Stomach (tissue), 9 donors: ENCODE data around the gene AATF. TPM values are rescaled to one million over a fixed set of nuclear protein-coding genes. Genes with fewer than 3 reads are reported as not detected.

Experiments used
- DNase-seq, 2 donors: peaks; one replicate each; pipeline versions ENCODE4 v3.0.0 to v3.0.0-alpha.2; 2013 to 2019
- H3K27ac ChIP-seq, 5 donors: fragments of 200-600 bp in 4 of 5; sonication (generic) in 4 of 5; one replicate each; pipeline ENCODE4 v1.5.1; 2013 to 2019; ENCODE audit warnings: mild to moderate bottlenecking in 1 of 5, moderate library complexity in 1 of 5
- H3K27me3 ChIP-seq, 3 donors: fragments of 200-600 bp; sonication (generic); one replicate each; pipeline ENCODE4 v1.5.1; 2017 to 2019; ENCODE audit warnings: mixed run types in 1 of 3
- H3K36me3 ChIP-seq, 4 donors: fragments of 200-600 bp; sonication (generic); 1 replicate in 3 of 4; 2 replicates in 1 of 4; pipeline ENCODE4 v1.5.1; 2016 to 2019
- H3K4me1 ChIP-seq, 4 donors: fragments of 200-600 bp; sonication (generic); one replicate each; pipeline ENCODE4 v1.5.1; 2016 to 2019
- H3K4me3 ChIP-seq, 4 donors: fragments of 200-600 bp; sonication (generic) in 3 of 4; one replicate each; pipeline ENCODE4 v1.5.1; 2016 to 2019; ENCODE audit warnings: mild to moderate bottlenecking in 1 of 4
- H3K9me3 ChIP-seq, 4 donors: fragments of 200-600 bp; sonication (generic); one replicate each; pipeline ENCODE4 v1.5.1; 2016 to 2019
- EP300 ChIP-seq: sonication (generic); formaldehyde crosslinking; IDR thresholded peaks from one replicate; pipeline ENCODE4 v1.6.1; 2017; ENCODE audit warnings: antibody characterized with exemption
- POLR2A ChIP-seq, 4 donors: fragments of 450-650 bp; IDR thresholded peaks; one replicate each; pipeline ENCODE4 v1.6.1; 2016; ENCODE audit warnings: antibody characterized with exemption in 4 of 4, control low read depth in 2 of 4, mild to moderate bottlenecking in 1 of 4, moderate library complexity in 1 of 4
- POLR2AphosphoS5 ChIP-seq, 3 donors: sonication (generic); formaldehyde crosslinking; IDR thresholded peaks; one replicate each; pipeline ENCODE4 v1.6.1; 2016; ENCODE audit warnings: antibody characterized with exemption in 3 of 3
- WGBS, 5 donors: extraction: QIAGEN DNeasy Blood & Tissue Kit in 3 of 5; methylation state at CpG; one replicate each; pipeline versions ENCODE4 v1.1.5 to v1.1.7; 2013 to 2018; 5-methylcytosine and 5-hydroxymethylcytosine counted together
- intact Hi-C: fragments of 100-400 bp; cut with DNase I; formaldehyde crosslinking; loops from one replicate; pipeline ENCODE4 v1.15.1; 2023; ENCODE audit warnings: low total_unique reads
- polyA plus RNA-seq, 3 donors: library from polyadenylated mRNA; stranded (reverse); fragments of 200-250 nt; gene quantifications; one replicate each; pipeline ENCODE4 v1.2.3, GENCODE V29; 2013
- total RNA-seq, 5 donors: library from RNA; depleted of rRNA; stranded (reverse); fragments of >200 nt; gene quantifications; one replicate each; pipeline versions ENCODE4 v1.1.0 to v1.2.3, GENCODE V29; 2014 to 2016
- TF ChIP-seq, protein P1 (sequence below), 7 experiments: fragments of 450-650 bp in 4 of 7; fragments of 200-600 bp in 3 of 7; sonication (generic) in 3 of 7; IDR thresholded peaks; one replicate each; pipeline ENCODE4 v1.5.1; 2016 to 2019; ENCODE audit warnings: antibody characterized with exemption in 7 of 7, control low read depth in 2 of 7, mild to moderate bottlenecking in 1 of 7
- donor health status: healthy with polysubstance abuse.
- donor health status: Bipolar disorder and iron deficiency.
- donor health status: healthy.

AATF gene
- total and polyA plus RNA-seq, 8 donors: 5.3 to 52.7 (median 24.7) TPM

GRCh38 chr17:37096071-37096470 is 147.3 kb downstream of the AATF start:
- Histone ChIP-seq H3K4me3 (no peak overlapping the region), H3K4me1 (peaks cover 0 to 12% (median 5%) of the 10 kb centered on the region in 4 donors), H3K9me3 (no peaks in the 10 kb centered on the region), H3K36me3 (peaks cover 16 to 59% (median 56%) of the 10 kb centered on the region in 4 donors), H3K27me3 (no peaks in the 10 kb centered on the region), H3K27ac (no peak overlapping the region)
- intact Hi-C loops: no loop called here
- TF ChIP-seq POLR2AphosphoS5 (IDR thresholded peaks at IDR 0.05) (no peak), POLR2A (IDR thresholded peaks at IDR 0.05) (no peak), EP300 (no peak)
- TF ChIP-seq, protein P1, sequence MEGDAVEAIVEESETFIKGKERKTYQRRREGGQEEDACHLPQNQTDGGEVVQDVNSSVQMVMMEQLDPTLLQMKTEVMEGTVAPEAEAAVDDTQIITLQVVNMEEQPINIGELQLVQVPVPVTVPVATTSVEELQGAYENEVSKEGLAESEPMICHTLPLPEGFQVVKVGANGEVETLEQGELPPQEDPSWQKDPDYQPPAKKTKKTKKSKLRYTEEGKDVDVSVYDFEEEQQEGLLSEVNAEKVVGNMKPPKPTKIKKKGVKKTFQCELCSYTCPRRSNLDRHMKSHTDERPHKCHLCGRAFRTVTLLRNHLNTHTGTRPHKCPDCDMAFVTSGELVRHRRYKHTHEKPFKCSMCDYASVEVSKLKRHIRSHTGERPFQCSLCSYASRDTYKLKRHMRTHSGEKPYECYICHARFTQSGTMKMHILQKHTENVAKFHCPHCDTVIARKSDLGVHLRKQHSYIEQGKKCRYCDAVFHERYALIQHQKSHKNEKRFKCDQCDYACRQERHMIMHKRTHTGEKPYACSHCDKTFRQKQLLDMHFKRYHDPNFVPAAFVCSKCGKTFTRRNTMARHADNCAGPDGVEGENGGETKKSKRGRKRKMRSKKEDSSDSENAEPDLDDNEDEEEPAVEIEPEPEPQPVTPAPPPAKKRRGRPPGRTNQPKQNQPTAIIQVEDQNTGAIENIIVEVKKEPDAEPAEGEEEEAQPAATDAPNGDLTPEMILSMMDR (IDR thresholded peaks at IDR 0.05): no peak
- no peak for DNase-seq
- WGBS, 5 donors: 86 to 93% (median 88%) methylated on average over 2 of the region's 2 CpGs

- no peaks in the 10 kb centered on the region for H3K9me3 ChIP-seq
- peaks cover 16 to 68% (median 65%) of the 10 kb centered on the region in 4 donors for H3K36me3 ChIP-seq
- DNase-seq: no peak
- TF ChIP-seq POLR2A (IDR thresholded peaks at IDR 0.05) (no peak), POLR2AphosphoS5 (IDR thresholded peaks at IDR 0.05) (no peak), EP300 (no peak)
- TF ChIP-seq, protein P1 (IDR thresholded peaks at IDR 0.05): no peak
- no peaks in the 10 kb centered on the region for H3K27me3 ChIP-seq
- peaks cover 0 to 1% (median 0%) of the 10 kb centered on the region in 4 donors for H3K4me1 ChIP-seq
- H3K27ac ChIP-seq: no peak overlapping the region
- intact Hi-C loops: no loop called here
- no peak overlapping the region for H3K4me3 ChIP-seq
- WGBS, 5 donors: 61 to 86% (median 76%) methylated on average over 2 of the region's 2 CpGs
Measured at GRCh38 chr17:37097154-37097553, 148.4 kb downstream of the AATF start.

GRCh38 chr17:37098152-37098551 is 149.4 kb downstream of the AATF start:
- peaks cover 16 to 71% (median 66%) of the 10 kb centered on the region in 4 donors for H3K36me3 ChIP-seq
- intact Hi-C loops: no loop called here
- H3K27ac ChIP-seq: no peak overlapping the region
- no peak overlapping the region for H3K4me3 ChIP-seq
- no peak for DNase-seq
- H3K4me1 ChIP-seq: no peaks in the 10 kb centered on the region
- TF ChIP-seq, protein P1 (IDR thresholded peaks at IDR 0.05): no peak
- TF ChIP-seq POLR2A (IDR thresholded peaks at IDR 0.05): no peak
- no peak for TF ChIP-seq POLR2AphosphoS5 (IDR thresholded peaks at IDR 0.05)
- TF ChIP-seq EP300: no peak
- whole genome bisulfite sequencing, 5 donors: 71 to 87% (median 80%) methylated on average over 5 of the region's 5 CpGs
- H3K27me3 ChIP-seq: no peaks in the 10 kb centered on the region
- no peaks in the 10 kb centered on the region for H3K9me3 ChIP-seq

DNA sequence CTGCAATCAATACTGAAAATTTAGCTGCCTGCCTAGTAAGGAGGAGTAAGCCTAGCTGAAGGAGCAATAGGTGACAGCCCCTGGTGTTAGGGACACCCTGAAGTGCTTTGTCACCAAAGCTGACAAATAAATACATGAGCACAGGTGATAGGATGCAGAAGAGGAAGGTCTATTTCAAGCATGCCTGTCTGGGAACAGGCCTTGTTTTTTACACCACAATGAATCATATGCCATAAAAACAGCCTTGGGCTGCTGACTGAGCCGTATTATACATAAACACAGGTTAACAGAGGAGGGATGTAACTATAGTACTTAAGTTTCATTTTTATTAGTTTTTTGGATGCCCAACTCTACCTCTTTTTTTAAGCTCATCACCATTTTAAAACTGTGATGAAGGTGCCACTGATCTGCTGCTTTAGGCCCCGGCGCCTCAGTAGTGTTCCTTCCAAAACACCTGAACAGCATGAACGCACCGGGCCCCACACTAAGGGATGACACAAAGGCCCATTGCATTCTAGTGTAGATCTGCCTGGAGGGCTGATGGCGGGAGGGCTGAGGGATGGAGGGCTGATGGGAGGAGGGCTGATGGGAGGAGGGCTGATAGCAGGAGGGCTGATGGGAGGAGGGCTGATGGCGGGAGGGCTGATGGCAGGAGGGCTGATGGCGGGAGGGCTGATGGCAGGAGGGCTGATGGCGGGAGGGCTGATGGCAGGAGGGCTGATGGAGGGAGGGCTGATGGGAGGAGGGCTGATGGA is 150.3 kb downstream of the AATF start:
- H3K9me3 ChIP-seq: no peaks in the 10 kb centered on the region
- H3K27ac ChIP-seq: no peak overlapping the region
- H3K4me3 ChIP-seq: no peak overlapping the region
- H3K4me1 ChIP-seq: no peaks in the 10 kb centered on the region
- DNase-seq: no peak
- intact Hi-C loops: no loop called here
- TF ChIP-seq POLR2A (IDR thresholded peaks at IDR 0.05) (no peak), EP300 (no peak), POLR2AphosphoS5 (IDR thresholded peaks at IDR 0.05) (no peak)
- TF ChIP-seq, protein P1 (IDR thresholded peaks at IDR 0.05): no peak
- H3K27me3 ChIP-seq: no peaks in the 10 kb centered on the region
- WGBS, 5 donors: 88 to 99% (median 97%) methylated on average over 9 of the region's 9 CpGs
- H3K36me3 ChIP-seq: peaks cover 16 to 71% (median 64%) of the 10 kb centered on the region in 4 donors
